Epithelial cell of esophagus (primary cell): ENCODE results near the gene TIGD1.

Experiments used
- DNase-seq: peaks from one replicate; pipeline ENCODE4 v3.0.0; 2010; ENCODE audit warnings: low read depth
- H3K4me3 ChIP-seq: 2 replicates; pipeline ENCODE4 v1.5.1; 2011; ENCODE audit warnings: mild to moderate bottlenecking, low read length, control low read depth
- TF ChIP-seq, protein P1 (sequence below): IDR thresholded peaks from 2 replicates; pipeline ENCODE4 v1.5.1; 2011; ENCODE audit warnings: low read depth, mild to moderate bottlenecking, low read length, control low read depth, inconsistent platforms; ENCODE audit not compliant: insufficient read depth; ENCODE audit errors: missing control alignments

TIGD1 gene

DNA sequence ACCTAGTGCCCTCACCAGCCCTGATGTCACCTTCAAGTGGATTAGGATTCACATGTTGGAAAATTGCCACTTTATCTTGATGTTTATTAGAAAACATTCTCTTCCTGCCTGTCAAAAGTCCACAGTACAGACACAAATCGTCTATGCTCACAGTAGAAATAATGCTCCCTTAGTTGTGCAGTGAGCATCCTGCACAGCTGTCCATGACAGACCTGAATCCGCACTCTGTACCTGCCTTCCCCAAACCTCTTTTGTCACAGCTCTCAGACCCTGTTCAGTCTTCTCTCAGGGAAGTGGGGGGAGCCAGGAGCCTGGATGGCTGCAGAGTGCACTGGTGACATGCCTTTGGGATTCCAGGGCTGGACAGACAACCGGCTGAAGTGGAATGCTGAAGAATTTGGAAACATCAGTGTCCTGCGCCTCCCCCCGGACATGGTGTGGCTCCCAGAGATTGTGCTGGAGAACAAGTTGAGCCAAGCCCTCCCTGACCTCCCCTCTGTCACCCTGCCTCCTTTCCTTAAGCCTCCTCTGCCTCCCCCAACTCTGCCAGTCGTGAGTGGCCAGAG lies 22.4 kb downstream of the TIGD1 start:
- H3K4me3 ChIP-seq = no peak overlapping the region
- no peak for DNase-seq
- TF ChIP-seq, protein P1, sequence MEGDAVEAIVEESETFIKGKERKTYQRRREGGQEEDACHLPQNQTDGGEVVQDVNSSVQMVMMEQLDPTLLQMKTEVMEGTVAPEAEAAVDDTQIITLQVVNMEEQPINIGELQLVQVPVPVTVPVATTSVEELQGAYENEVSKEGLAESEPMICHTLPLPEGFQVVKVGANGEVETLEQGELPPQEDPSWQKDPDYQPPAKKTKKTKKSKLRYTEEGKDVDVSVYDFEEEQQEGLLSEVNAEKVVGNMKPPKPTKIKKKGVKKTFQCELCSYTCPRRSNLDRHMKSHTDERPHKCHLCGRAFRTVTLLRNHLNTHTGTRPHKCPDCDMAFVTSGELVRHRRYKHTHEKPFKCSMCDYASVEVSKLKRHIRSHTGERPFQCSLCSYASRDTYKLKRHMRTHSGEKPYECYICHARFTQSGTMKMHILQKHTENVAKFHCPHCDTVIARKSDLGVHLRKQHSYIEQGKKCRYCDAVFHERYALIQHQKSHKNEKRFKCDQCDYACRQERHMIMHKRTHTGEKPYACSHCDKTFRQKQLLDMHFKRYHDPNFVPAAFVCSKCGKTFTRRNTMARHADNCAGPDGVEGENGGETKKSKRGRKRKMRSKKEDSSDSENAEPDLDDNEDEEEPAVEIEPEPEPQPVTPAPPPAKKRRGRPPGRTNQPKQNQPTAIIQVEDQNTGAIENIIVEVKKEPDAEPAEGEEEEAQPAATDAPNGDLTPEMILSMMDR = no peak

DNA sequence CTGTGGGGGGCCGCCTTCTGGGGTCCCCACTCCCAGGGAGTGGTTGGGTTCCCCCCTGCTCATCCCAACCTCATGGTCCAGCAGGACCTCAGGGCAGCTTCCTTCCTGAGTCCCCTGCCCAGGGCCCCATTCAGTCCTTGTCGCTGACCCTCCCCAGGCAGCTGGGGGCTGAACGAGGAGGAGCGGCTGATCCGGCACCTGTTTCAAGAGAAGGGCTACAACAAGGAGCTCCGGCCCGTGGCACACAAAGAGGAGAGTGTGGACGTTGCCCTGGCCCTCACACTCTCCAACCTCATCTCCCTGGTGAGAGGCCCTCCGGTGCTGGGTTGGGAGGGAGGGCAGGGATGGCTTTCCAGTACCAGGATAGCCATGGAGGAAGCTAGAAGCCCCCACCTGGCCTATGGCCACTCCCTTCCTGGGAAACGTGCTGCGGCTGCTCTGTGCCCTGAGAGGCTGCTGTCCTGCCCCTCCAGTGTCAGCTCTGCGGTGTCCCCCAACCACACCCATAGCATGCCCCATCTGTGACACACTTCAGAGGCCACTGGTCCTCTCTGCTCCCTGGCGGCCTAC lies 23.9 kb downstream of the TIGD1 start:
- TF ChIP-seq, protein P1 = no peak
- no peak overlapping the region for H3K4me3 ChIP-seq
- DNase-seq = no peak

DNA sequence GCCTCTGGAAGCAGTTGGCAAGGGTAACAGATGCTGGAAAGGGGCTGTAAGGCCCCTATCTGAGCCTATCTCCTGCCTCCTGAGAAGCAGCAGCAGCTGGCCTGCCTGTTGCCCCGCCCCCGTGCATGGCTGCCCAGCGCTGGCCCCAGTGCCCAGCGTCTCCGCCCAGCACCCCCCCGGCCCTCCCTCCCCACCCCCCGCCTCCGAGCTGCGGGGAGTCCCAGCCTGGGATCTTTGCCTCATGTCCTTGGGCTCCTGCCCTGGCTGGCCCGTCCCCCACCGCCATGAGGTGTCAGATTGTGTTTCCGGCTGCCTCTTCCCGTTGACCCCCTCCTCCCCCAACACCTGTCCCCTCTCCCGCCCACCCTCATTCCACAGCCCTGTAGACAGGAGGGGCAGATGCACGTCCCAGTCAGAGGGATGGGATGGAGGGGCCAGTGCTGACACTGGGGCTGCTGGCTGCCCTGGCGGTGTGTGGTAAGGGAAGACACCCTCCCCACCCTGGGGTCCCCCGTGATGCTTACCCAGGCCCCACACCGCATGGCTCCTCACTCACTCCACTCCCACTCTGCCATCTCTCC lies 24.5 kb downstream of the TIGD1 start, which contains the start of gene CHRND:
TSS of gene CHRND (plus strand) at position 370 of the 581 bp plus-strand sequence. CDS start at position 426, 56 bp downstream.
- H3K4me3 ChIP-seq = no peak within 1 kb of the TSS
- TF ChIP-seq, protein P1 = no peak
- no peak for DNase-seq

DNA sequence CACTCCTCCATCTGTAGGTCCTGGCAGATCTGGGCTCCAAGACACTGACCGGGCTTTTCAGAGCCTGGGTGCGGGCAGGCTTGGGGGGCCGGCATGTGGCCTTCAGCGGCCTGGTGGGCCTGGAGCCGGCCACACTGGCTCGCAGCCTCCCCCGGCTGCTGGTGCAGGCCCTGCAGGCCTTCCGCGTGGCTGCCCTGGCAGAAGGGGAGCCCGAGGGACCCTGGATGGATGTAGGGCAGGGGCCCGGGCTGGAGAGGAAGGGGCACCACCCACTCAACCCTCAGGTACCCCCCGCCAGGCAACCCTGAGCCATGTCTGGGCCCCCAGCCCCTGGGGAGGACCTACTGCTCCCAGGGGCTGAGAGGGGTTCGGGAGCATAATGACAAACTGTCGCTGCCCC lies 25.2 kb downstream of the TIGD1 start:
- DNase-seq = no peak
- no peak overlapping the region for H3K4me3 ChIP-seq
- TF ChIP-seq, protein P1 = no peak

DNA sequence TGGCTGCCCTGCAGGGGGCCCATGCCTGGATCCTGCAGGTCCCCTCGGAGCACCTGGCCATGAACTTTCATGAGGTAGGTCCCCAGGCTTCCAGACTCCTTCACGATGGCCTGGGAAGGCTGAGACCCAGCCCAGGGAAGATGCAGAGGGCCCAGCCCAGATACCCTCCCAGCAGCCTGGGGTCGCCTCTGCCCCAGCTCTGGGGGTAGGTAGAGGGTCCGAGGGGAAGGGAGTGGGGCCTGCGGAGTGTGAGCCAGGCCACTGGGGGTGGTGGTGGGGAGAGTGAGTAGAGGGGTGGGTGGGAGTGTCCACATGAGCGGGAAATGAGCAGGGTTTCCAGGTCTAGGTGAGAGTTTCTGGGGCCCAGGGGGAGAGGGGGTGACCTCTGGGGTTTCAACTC lies 25.6 kb downstream of the TIGD1 start:
- DNase-seq = no peak
- TF ChIP-seq, protein P1 = no peak
- no peak overlapping the region for H3K4me3 ChIP-seq

DNA sequence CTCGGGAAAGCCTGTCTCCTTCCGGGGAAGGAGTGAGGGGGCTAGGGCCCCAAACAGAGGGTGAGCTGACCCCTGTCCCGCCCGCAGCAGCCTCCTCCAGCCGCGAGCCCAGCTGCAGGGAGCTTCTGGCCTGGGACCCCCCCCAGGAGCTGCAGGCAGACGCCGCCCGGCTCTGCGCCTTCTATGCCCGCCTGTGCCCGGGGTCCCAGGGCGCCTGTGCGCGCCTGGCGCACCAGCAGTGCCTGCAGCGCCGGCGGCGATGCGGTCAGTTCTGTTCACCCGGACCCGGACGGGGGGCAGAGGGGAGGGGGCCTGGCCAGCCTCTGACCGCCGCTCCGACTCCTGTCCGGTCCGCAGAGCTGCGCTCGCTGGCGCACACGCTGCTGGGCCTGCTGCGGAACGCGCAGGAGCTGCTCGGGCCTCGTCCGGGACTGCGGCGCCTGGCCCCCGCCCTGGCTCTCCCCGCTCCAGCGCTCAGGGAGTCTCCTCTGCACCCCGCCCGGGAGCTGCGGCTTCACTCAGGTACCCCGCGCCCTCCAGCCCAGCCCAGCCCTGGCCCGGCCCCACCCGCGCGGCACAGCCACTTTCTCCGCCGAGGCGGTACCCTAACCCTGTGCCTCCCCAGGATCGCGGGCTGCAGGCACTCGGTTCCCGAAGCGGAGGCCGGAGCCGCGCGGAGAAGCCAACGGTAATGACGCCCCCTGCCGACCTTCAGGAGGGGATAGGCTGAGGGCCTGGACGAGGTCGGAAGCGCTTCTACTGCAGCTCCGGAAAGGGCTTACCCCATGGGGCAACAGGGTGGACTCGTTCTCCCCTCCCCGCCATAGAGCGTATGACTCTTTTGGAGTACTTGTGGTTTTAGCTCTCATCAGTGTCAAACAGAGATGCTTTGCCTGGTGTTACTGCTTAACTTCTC lies 26.4 kb downstream of the TIGD1 start:
- TF ChIP-seq, protein P1 = peak; percentile 12
- peak; percentile 48 for DNase-seq
- H3K4me3 ChIP-seq = no peak overlapping the region
